Esophagus (tissue), 2 donors: ENCODE data around the gene POFUT2. TPM values are rescaled to one million over a fixed set of nuclear protein-coding genes. Genes with fewer than 3 reads are reported as not detected.

ENCODE experiments used
- H3K27ac ChIP-seq, 2 donors: one replicate each; pipeline ENCODE4 v1.5.1; 2013; ENCODE audit warnings: low read depth in 2 of 2, mild to moderate bottlenecking in 2 of 2, inconsistent platforms in 1 of 2, low read length in 1 of 2, moderate library complexity in 1 of 2
- H3K27me3 ChIP-seq, 2 donors: one replicate each; pipeline ENCODE4 v1.6.1; 2013; ENCODE audit warnings: low read length in 2 of 2, control low read depth in 1 of 2, mild to moderate bottlenecking in 1 of 2; ENCODE audit not compliant: insufficient read depth in 2 of 2, control insufficient read depth in 1 of 2
- H3K36me3 ChIP-seq, 2 donors: one replicate each; pipeline ENCODE4 v1.6.1; 2013; ENCODE audit warnings: low read length in 1 of 2; ENCODE audit not compliant: control insufficient read depth in 2 of 2, insufficient read depth in 2 of 2
- H3K4me1 ChIP-seq, 2 donors: one replicate each; pipeline ENCODE4 v1.6.1; 2013; ENCODE audit warnings: low read length in 1 of 2; ENCODE audit not compliant: control insufficient read depth in 2 of 2, insufficient read depth in 2 of 2
- H3K4me3 ChIP-seq, 2 donors: one replicate each; pipeline ENCODE4 v1.5.1; 2013; ENCODE audit warnings: low read length in 2 of 2, mild to moderate bottlenecking in 2 of 2, low read depth in 1 of 2, moderate library complexity in 1 of 2
- H3K9me3 ChIP-seq, 2 donors: one replicate each; pipeline ENCODE4 v1.6.1; 2013; ENCODE audit warnings: mild to moderate bottlenecking in 2 of 2, low read depth in 1 of 2, low read length in 1 of 2, moderate library complexity in 1 of 2; ENCODE audit not compliant: control insufficient read depth in 2 of 2, insufficient read depth in 1 of 2
- WGBS, 2 donors: extraction: QIAGEN DNeasy Blood & Tissue Kit; methylation state at CpG; one replicate each; pipeline ENCODE4 v1.1.7; 2013; 5-methylcytosine and 5-hydroxymethylcytosine counted together
- polyA plus RNA-seq, 2 donors: library from polyadenylated mRNA; stranded (reverse); fragments of 200-250 nt; gene quantifications; one replicate each; pipeline ENCODE4 v1.2.3, GENCODE V29; 2013
- donor health status: healthy with polysubstance abuse.
- donor health status: Bipolar disorder and iron deficiency.

Gene POFUT2
- polyA plus RNA-seq, 2 donors, result 6.4 to 13.3 TPM

DNA sequence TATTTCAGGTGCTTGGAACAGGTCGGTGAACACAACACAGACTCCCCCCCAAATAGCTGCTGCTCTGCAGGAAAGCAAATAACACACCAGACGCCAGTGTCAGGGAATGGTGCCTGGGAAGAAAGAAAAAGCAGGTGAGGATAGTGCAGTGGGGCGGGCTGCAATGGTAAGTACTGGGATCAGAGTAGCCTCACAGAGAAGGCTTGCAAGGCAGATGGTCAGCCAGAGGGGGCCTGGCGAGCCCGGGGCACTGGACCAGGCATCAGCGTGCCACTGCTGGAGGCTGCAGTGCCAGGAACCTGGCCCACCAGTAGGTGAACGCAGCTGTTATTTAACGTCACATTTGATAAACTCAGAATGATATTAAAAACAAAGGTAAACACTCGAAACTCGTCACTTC is 60.0 kb downstream of the POFUT2 start:
- no peaks in the 10 kb centered on the region for H3K9me3 ChIP-seq
- 76 to 79% methylated on average over 10 of the region's 10 CpGs for WGBS, 2 donors
- H3K36me3 ChIP-seq, result peaks cover 0 to 2% of the 10 kb centered on the region in 2 donors
- no peaks in the 10 kb centered on the region for H3K27me3 ChIP-seq
- no peak overlapping the region for H3K4me3 ChIP-seq
- no peaks in the 10 kb centered on the region for H3K4me1 ChIP-seq
- H3K27ac ChIP-seq, result no peak overlapping the region

DNA sequence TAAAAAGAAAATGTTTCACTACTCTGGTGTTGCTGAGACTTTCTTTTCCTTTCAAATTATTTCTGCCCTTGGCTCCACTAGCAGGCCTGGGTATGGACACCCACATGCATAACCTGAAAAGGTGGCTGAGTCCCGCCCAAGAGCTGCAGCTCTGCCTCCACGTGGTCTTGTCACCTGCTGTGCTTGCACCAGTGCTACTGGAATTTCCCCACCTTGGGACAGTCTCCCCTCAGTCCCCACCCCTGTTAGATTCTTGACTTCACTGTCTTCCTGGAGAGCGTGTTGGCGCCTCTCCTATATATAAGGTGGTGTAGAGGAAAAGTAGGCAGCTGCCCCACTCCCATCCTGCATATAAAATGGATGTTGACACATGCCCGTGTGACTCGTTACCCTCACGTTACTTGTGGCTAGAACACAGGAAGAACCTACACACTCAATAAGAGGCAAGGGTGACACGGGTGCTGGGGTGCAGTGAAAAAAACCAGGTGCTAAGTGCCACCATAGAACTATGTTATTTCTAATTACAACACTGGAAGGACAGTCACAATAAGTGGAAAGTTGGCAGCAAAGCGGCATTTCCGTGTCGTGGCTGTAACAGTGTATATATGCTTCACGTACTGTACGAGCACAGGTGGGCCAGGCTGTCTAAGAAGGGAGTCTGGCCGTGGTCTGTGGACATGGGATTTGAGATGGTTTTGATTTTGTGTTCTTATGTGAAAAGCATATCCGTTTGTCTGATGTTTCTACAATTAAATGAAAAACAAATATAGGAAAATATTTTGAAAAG is 61.0 kb downstream of the POFUT2 start:
- H3K36me3 ChIP-seq, result peaks cover 0 to 7% of the 10 kb centered on the region in 2 donors
- H3K27me3 ChIP-seq, result no peaks in the 10 kb centered on the region
- WGBS, 2 donors, result 54 to 56% methylated on average over 15 of the region's 15 CpGs
- H3K4me3 ChIP-seq, result no peak overlapping the region
- no peaks in the 10 kb centered on the region for H3K9me3 ChIP-seq
- no peak overlapping the region for H3K27ac ChIP-seq
- H3K4me1 ChIP-seq, result no peaks in the 10 kb centered on the region

GRCh38 chr21:45225741-45226327 is 61.9 kb downstream of the POFUT2 start:
- 74 to 84% methylated on average over 16 of the region's 16 CpGs for WGBS, 2 donors
- Histone ChIP-seq H3K9me3 (no peaks in the 10 kb centered on the region), H3K4me3 (no peak overlapping the region), H3K27ac (no peak overlapping the region), H3K36me3 (peaks cover 0 to 11% of the 10 kb centered on the region in 2 donors), H3K27me3 (no peaks in the 10 kb centered on the region), H3K4me1 (no peaks in the 10 kb centered on the region)

DNA sequence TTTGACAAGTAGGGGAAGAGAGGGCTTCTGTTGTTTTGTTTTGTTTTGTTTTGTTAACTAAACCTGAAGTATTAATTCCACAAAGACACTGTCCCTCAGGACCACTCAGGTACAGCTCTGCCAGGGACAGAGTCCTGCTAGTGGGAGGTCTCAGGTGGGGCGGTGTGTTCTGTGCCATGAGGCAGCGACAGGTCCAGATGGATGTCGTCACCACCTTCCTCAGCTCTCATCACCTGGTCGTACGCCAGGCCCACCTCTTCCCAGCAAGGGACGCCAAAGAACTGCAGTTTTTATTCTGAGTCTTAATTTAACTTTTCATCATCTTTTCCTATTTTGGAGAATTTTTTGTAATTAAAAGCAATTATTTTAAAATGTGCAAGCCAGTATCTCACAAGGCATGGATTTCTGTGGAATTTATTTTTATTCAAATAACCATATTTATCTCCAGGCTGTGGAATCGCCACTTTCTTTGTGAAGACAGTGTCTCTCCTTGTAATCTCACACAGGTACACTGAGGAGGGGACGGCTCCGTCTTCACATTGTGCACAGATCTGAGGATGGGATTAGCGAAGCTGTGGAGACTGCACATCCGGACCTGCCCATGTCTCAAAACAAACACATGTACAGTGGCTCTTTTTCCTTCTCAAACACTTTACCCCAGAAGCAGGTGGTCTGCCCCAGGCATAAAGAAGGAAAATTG is 62.5 kb downstream of the POFUT2 start:
- WGBS, 2 donors, result 88 to 89% methylated on average over 11 of the region's 11 CpGs
- peaks cover 0 to 17% of the 10 kb centered on the region in 2 donors for H3K36me3 ChIP-seq
- no peak overlapping the region for H3K4me3 ChIP-seq
- no peaks in the 10 kb centered on the region for H3K9me3 ChIP-seq
- H3K4me1 ChIP-seq, result no peaks in the 10 kb centered on the region
- H3K27me3 ChIP-seq, result no peaks in the 10 kb centered on the region
- no peak overlapping the region for H3K27ac ChIP-seq

DNA sequence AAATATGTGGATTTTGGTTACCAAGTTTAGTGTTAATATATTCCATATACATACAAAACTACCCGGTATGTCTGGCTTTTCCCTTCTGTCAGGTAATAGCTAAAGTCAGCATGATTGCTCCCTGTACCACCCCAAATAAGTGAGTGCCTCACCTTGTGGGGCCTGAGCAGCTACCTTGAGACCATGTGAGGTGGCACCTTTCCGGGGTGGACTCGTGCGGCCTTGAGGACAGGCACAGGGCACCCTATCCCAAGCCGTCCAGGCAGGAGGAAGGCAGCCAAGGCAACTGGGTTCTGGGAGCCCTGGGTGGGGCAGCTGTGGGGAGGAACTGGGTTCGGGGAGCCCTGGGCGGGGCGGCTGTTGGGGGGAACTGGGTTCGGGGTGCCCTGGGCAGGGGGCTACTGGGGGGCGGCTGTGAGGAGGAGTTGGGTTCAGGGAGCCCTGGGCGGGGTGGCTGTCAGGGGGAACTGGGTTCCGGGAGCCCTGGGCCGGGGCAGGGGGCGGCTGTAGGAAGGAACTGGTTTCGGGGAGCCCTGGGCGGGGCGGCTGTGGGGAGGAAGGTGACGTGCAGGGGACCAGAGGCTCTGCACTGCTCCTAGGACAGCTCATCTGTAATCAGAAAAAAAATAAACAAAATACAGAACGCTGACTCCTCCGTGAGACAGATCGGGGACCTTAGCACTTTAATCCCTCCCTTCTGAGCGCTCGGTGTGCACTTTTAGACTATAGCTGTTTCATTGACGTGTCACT is 63.3 kb downstream of the POFUT2 start:
- Histone ChIP-seq H3K27me3 (no peaks in the 10 kb centered on the region), H3K4me3 (no peak overlapping the region), H3K36me3 (peaks cover 0 to 17% of the 10 kb centered on the region in 2 donors), H3K27ac (no peak overlapping the region), H3K9me3 (no peaks in the 10 kb centered on the region), H3K4me1 (no peaks in the 10 kb centered on the region)
- WGBS, 2 donors, result 81 to 85% methylated on average over 24 of the region's 24 CpGs

GRCh38 chr21:45223236-45224185 is 64.2 kb downstream of the POFUT2 start:
- no peaks in the 10 kb centered on the region for H3K27me3 ChIP-seq
- H3K4me1 ChIP-seq, result peaks cover 0 to under 1% of the 10 kb centered on the region in 2 donors
- 93% methylated on average over 36 of the region's 36 CpGs for WGBS, 2 donors
- no peak overlapping the region for H3K27ac ChIP-seq
- H3K9me3 ChIP-seq, result no peaks in the 10 kb centered on the region
- peaks cover 0 to 17% of the 10 kb centered on the region in 2 donors for H3K36me3 ChIP-seq
- no peak overlapping the region for H3K4me3 ChIP-seq

DNA sequence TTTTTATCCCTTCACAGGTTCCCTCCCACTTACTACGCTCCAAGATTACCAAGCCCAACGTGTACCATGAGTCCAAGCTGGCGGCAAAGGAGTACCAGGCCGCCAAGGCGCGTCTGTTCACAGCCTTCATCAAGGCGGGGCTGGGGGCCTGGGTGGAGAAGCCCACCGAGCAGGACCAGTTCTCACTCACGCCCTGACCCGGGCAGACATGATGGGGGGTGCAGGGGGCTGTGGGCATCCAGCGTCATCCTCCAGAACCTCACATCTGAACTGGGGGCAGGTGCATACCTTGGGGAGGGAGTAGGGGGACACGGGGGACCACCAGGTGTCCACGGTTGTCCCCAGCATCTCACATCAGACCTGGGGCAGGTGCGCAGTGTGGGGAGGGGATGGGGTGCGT is 65.7 kb downstream of the POFUT2 start:
- no peak overlapping the region for H3K4me3 ChIP-seq
- peaks cover 0 to 17% of the 10 kb centered on the region in 2 donors for H3K36me3 ChIP-seq
- H3K4me1 ChIP-seq, result peaks cover 0 to 3% of the 10 kb centered on the region in 2 donors
- WGBS, 2 donors, result 93% methylated on average over 15 of the region's 15 CpGs
- H3K9me3 ChIP-seq, result no peaks in the 10 kb centered on the region
- H3K27ac ChIP-seq, result no peak overlapping the region
- no peaks in the 10 kb centered on the region for H3K27me3 ChIP-seq

DNA sequence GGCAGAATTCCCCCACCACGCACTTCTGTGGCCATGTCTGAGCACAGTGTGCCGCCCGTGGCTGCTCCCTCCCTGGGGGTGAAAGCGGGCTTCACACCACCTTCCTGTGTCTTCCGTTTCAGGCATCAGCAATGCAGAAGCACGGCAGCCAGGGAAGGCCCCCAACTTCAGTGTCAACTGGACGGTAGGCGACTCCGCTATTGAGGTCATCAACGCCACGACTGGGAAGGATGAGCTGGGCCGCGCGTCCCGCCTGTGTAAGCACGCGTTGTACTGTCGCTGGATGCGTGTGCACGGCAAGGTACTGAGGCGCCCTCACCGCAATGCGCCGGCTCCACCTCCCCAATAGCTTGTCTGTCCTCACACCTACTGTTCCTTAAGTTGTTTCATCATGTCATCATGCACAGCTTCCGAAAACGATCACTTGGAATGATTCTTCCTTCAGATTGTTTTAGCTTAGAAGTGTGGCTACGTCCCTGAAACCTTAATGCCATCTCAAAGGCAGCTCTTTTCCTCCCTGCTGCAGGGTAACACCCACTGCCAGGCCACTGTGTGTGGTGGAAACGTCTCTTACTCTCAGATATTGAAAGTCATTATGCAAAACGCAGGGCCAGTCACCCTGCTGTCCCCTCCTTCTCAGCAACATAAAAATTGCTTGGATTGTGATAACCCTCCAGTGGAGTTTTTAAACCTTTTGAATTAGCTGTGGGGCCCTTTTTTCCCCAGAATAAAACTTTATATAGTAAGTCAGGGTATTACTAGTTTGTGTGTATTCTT is 66.8 kb downstream of the POFUT2 start:
- no peak overlapping the region for H3K27ac ChIP-seq

More for the DNA sequence above, 66.8 kb downstream of the POFUT2 start:
- WGBS, 2 donors, result 93 to 95% methylated on average over 29 of the region's 29 CpGs
- Histone ChIP-seq H3K4me1 (peaks cover 0 to 3% of the 10 kb centered on the region in 2 donors), H3K27me3 (no peaks in the 10 kb centered on the region), H3K4me3 (no peak overlapping the region), H3K9me3 (no peaks in the 10 kb centered on the region), H3K36me3 (peaks cover 0 to 17% of the 10 kb centered on the region in 2 donors)
